Gastrocnemius medialis (tissue), 4 donors: Measurements from ENCODE around the gene RARRES2. TPM values are rescaled to one million over a fixed set of nuclear protein-coding genes. Genes with fewer than 3 reads are reported as not detected.
"Not testable (repeated sequence)": the region's sequence is repeated elsewhere in the genome, so short reads cannot be mapped to it uniquely, and the experiment has no call there.

ENCODE experiments used
- ATAC-seq, 2 donors: fragments of 150-250 bp; one replicate each; pipeline ENCODE4 v1.9.1; 2016
- DNase-seq, 2 donors: peaks; one replicate each; pipeline ENCODE4 v3.0.0-alpha.2; 2019
- H3K27ac ChIP-seq, 4 donors: fragments of 200-600 bp; sonication (generic); 1 replicate in 1 of 4; 2 replicates in 3 of 4; pipeline ENCODE4 v1.5.1; 2016 to 2018; ENCODE audit warnings: mild to moderate bottlenecking in 2 of 4, moderate library complexity in 1 of 4
- H3K27me3 ChIP-seq, 3 donors: fragments of 200-600 bp; sonication (generic) in 2 of 3; 1 replicate in 1 of 3; 2 replicates in 2 of 3; pipeline versions ENCODE4 v1.5.1 to v1.6.0; 2016 to 2019; ENCODE audit warnings: mild to moderate bottlenecking in 1 of 3, moderate library complexity in 1 of 3
- H3K36me3 ChIP-seq, 2 donors: fragments of 200-600 bp; sonication (generic) in 1 of 2; one replicate each; pipeline ENCODE4 v1.5.1; 2017 to 2018
- H3K4me1 ChIP-seq, 2 donors: fragments of 200-600 bp; sonication (generic) in 1 of 2; one replicate each; pipeline ENCODE4 v1.5.1; 2016 to 2017; ENCODE audit warnings: mild to moderate bottlenecking in 2 of 2
- H3K4me3 ChIP-seq, 4 donors: fragments of 200-600 bp; sonication (generic) in 3 of 4; 1 replicate in 1 of 4; 2 replicates in 3 of 4; pipeline ENCODE4 v1.5.1; 2016 to 2019; ENCODE audit warnings: mild to moderate bottlenecking in 2 of 4
- H3K9me3 ChIP-seq, 3 donors: fragments of 200-600 bp; sonication (generic) in 2 of 3; 1 replicate in 1 of 3; 2 replicates in 2 of 3; pipeline ENCODE4 v1.5.1; 2016 to 2019
- CTCF ChIP-seq, 5 experiments: fragments of 450-650 bp in 3 of 5; fragments of 200-600 bp in 2 of 5; sonication (generic) in 2 of 5; IDR thresholded peaks in 4 of 5; conservative IDR thresholded peaks in 1 of 5; 1 replicate in 4 of 5; 2 replicates in 1 of 5; pipeline ENCODE4 v1.5.1; 2016 to 2019; ENCODE audit warnings: antibody characterized with exemption in 5 of 5, mild to moderate bottlenecking in 3 of 5, moderate library complexity in 3 of 5
- POLR2A ChIP-seq, 2 donors: fragments of 450-650 bp; IDR thresholded peaks; one replicate each; pipeline ENCODE4 v1.6.1; 2017; ENCODE audit warnings: antibody characterized with exemption in 2 of 2, mild to moderate bottlenecking in 2 of 2, moderate library complexity in 2 of 2
- in situ Hi-C, 4 donors: fragments of 200-750 bp; cut with MboI; loops; one replicate each; pipeline versions ENCODE4 v1.15.0 to v1.8.0; 2017; ENCODE audit warnings: low sequenced_read_pairs in 4 of 4
- intact Hi-C: fragments of 100-400 bp; cut with DNase I; formaldehyde crosslinking; loops from one replicate; pipeline ENCODE4 v1.15.1; 2023; ENCODE audit warnings: low total_unique reads
- total RNA-seq, 4 donors: library from RNA; depleted of rRNA; stranded (reverse); fragments of >200 nt; gene quantifications; one replicate each; pipeline versions ENCODE4 v1.1.0 to v1.2.3, GENCODE V29; 2016

Gene RARRES2
- total RNA-seq, 4 donors from 2014 or later, result 4.7 to 14.3 (median 6.5) TPM

- Histone ChIP-seq H3K36me3 (no peaks in the 10 kb centered on the region), H3K9me3 (no peaks in the 10 kb centered on the region), H3K27ac (no peak overlapping the region), H3K4me3 (no peak overlapping the region), H3K27me3 (peaks cover 0 to 8% (median 7%) of the 10 kb centered on the region in 3 donors), H3K4me1 (peaks cover 4 to 7% of the 10 kb centered on the region in 2 donors)
- no peak for TF ChIP-seq POLR2A (IDR thresholded peaks at IDR 0.05)
- in situ Hi-C loops, result no loop called here
- ATAC-seq (no peak), DNase-seq (no peak)
- intact Hi-C loops, result no loop called here
Measured at GRCh38 chr7:150321788-150322113, 19.7 kb downstream of the RARRES2 start.

GRCh38 chr7:150317748-150318444 is 23.5 kb downstream of the RARRES2 start:
- ATAC-seq (no peak), DNase-seq (no peak)
- intact Hi-C loops, result no loop called here
- peaks cover 0 to under 1% of the 10 kb centered on the region in 2 donors for H3K4me1 ChIP-seq
- H3K27ac ChIP-seq, result no peak overlapping the region
- no peak for TF ChIP-seq POLR2A (IDR thresholded peaks at IDR 0.05)
- TF ChIP-seq CTCF (IDR thresholded peaks at IDR 0.05 in 4 of 5, conservative IDR thresholded peaks at IDR 0.05 in 1 of 5), result no peak
- in situ Hi-C loops, result no loop called here
- no peak overlapping the region for H3K4me3 ChIP-seq
- H3K36me3 ChIP-seq, result no peaks in the 10 kb centered on the region
- H3K9me3 ChIP-seq, result no peaks in the 10 kb centered on the region
- peaks cover 0 to 5% (median 0%) of the 10 kb centered on the region in 3 donors for H3K27me3 ChIP-seq

- ATAC-seq, H3K27me3 ChIP-seq, intact Hi-C loops, H3K4me3 ChIP-seq, DNase-seq, in situ Hi-C loops, H3K4me1 ChIP-seq, H3K27ac ChIP-seq, H3K36me3 ChIP-seq, H3K9me3 ChIP-seq: not testable (repeated sequence)
Measured at GRCh38 chr7:150316987-150317386, 24.4 kb downstream of the RARRES2 start.

GRCh38 chr7:150314639-150315239 is 26.7 kb downstream of the RARRES2 start:
- TF ChIP-seq CTCF (IDR thresholded peaks at IDR 0.05 in 4 of 5, conservative IDR thresholded peaks at IDR 0.05 in 1 of 5) (no peak), POLR2A (IDR thresholded peaks at IDR 0.05) (no peak)
- Histone ChIP-seq H3K27me3 (no peaks in the 10 kb centered on the region), H3K4me1 (no peaks in the 10 kb centered on the region), H3K9me3 (no peaks in the 10 kb centered on the region), H3K27ac (no peak overlapping the region), H3K36me3 (no peaks in the 10 kb centered on the region), H3K4me3 (no peak overlapping the region)
- in situ Hi-C loops, result no loop called here
- intact Hi-C loops, result no loop called here
- DNase-seq (no peak), ATAC-seq (no peak)

- Histone ChIP-seq H3K4me1 (no peaks in the 10 kb centered on the region), H3K9me3 (no peaks in the 10 kb centered on the region), H3K4me3 (no peak overlapping the region), H3K36me3 (no peaks in the 10 kb centered on the region), H3K27ac (no peak overlapping the region), H3K27me3 (no peaks in the 10 kb centered on the region)
- intact Hi-C loops (no loop called here), in situ Hi-C loops (no loop called here)
- no peak for ATAC-seq
- TF ChIP-seq POLR2A (IDR thresholded peaks at IDR 0.05) (no peak), CTCF (IDR thresholded peaks at IDR 0.05 in 4 of 5, conservative IDR thresholded peaks at IDR 0.05 in 1 of 5) (no peak)
- no peak for DNase-seq
Measured at GRCh38 chr7:150313870-150314269, 27.6 kb downstream of the RARRES2 start.
